HUES64 (cell line): ENCODE data around the gene RBPMS2.
"Not testable (repeated sequence)": the region's sequence is repeated elsewhere in the genome, so short reads cannot be mapped to it uniquely, and the experiment has no call there.

Experiments used
- H3K27ac ChIP-seq: 2 replicates; pipeline ENCODE4 v1.7.0; 2013; ENCODE audit warnings: low read depth, low read length, inconsistent platforms
- H3K27me3 ChIP-seq: 2 replicates; pipeline ENCODE4 v1.6.1; 2013; ENCODE audit warnings: mild to moderate bottlenecking, low read length; ENCODE audit not compliant: insufficient read depth
- H3K36me3 ChIP-seq: 2 replicates; pipeline ENCODE4 v1.6.1; 2013; ENCODE audit warnings: mild to moderate bottlenecking, low read length; ENCODE audit not compliant: insufficient read depth
- H3K4me1 ChIP-seq: 2 replicates; pipeline ENCODE4 v1.6.1; 2013; ENCODE audit warnings: mild to moderate bottlenecking, low read length, moderate library complexity; ENCODE audit not compliant: insufficient read depth
- H3K4me3 ChIP-seq: 2 replicates; pipeline ENCODE4 v1.5.1; 2013; ENCODE audit warnings: mild to moderate bottlenecking, low read length, moderate library complexity
- H3K9ac ChIP-seq: 2 replicates; pipeline ENCODE4 v1.6.1; 2013; ENCODE audit warnings: mild to moderate bottlenecking, low read depth, low read length
- H3K9me3 ChIP-seq: 2 replicates; pipeline ENCODE4 v1.6.1; 2013; ENCODE audit warnings: low read depth, low read length; ENCODE audit not compliant: insufficient read depth
- WGBS: fragments of 150-250, 120-280 bp; methylation state at CpG from one replicate; pipeline ENCODE4 v1.1.7; 2013; ENCODE audit warnings: missing lambda C conversion rate; 5-methylcytosine and 5-hydroxymethylcytosine counted together

RBPMS2 gene

GRCh38 chr15:64751464-64751863 lies 23.9 kb downstream of the RBPMS2 start:
- H3K9me3 ChIP-seq = no peaks in the 10 kb centered on the region
- 90% methylated on average over 13 of the region's 13 CpGs for WGBS
- H3K27ac ChIP-seq = no peak overlapping the region
- peaks cover 37% of the 10 kb centered on the region for H3K36me3 ChIP-seq
- no peaks in the 10 kb centered on the region for H3K27me3 ChIP-seq
- H3K9ac ChIP-seq = no peak overlapping the region
- H3K4me3 ChIP-seq = no peak overlapping the region
- peaks cover 10% of the 10 kb centered on the region for H3K4me1 ChIP-seq

- 67% methylated on average over 21 of the region's 21 CpGs for WGBS
- H3K9me3 ChIP-seq = no peaks in the 10 kb centered on the region
- peaks cover 10% of the 10 kb centered on the region for H3K4me1 ChIP-seq
- peak overlapping the region; percentile 35; the same call in 1 of the 2 replicates for H3K9ac ChIP-seq
- peaks cover 47% of the 10 kb centered on the region for H3K36me3 ChIP-seq
- H3K27me3 ChIP-seq = no peaks in the 10 kb centered on the region
- H3K27ac ChIP-seq = peak overlapping the region; percentile 61
- no peak overlapping the region for H3K4me3 ChIP-seq
Measured at GRCh38 chr15:64749999-64750657, 25.3 kb downstream of the RBPMS2 start.

- no peak overlapping the region for H3K27ac ChIP-seq
- no peaks in the 10 kb centered on the region for H3K27me3 ChIP-seq
- no peaks in the 10 kb centered on the region for H3K9me3 ChIP-seq
- H3K4me3 ChIP-seq = no peak overlapping the region
- 96% methylated on average over 11 of the region's 11 CpGs for WGBS
- peaks cover 47% of the 10 kb centered on the region for H3K36me3 ChIP-seq
- H3K4me1 ChIP-seq = peaks cover 10% of the 10 kb centered on the region
- H3K9ac ChIP-seq = no peak overlapping the region
Measured at GRCh38 chr15:64749167-64749566, 26.2 kb downstream of the RBPMS2 start.

- Histone ChIP-seq H3K9ac (no peak overlapping the region), H3K9me3 (no peaks in the 10 kb centered on the region), H3K4me3 (no peak overlapping the region), H3K36me3 (peaks cover 55% of the 10 kb centered on the region), H3K27ac (no peak overlapping the region), H3K27me3 (no peaks in the 10 kb centered on the region), H3K4me1 (peaks cover 10% of the 10 kb centered on the region)
- WGBS = 94% methylated on average over 9 of the region's 9 CpGs
Measured at GRCh38 chr15:64748251-64748650, 27.1 kb downstream of the RBPMS2 start.

GRCh38 chr15:64747578-64747977 lies 27.8 kb downstream of the RBPMS2 start:
- Histone ChIP-seq H3K36me3 (peaks cover 62% of the 10 kb centered on the region), H3K9ac (no peak overlapping the region)
- WGBS = 98% methylated on average over 9 of the region's 9 CpGs

GRCh38 chr15:64746921-64747320 lies 28.5 kb downstream of the RBPMS2 start:
- Histone ChIP-seq H3K9ac (no peak overlapping the region), H3K4me1 (peaks cover 10% of the 10 kb centered on the region), H3K9me3 (no peaks in the 10 kb centered on the region), H3K27me3 (no peaks in the 10 kb centered on the region), H3K36me3 (peaks cover 69% of the 10 kb centered on the region), H3K27ac (no peak overlapping the region), H3K4me3 (no peak overlapping the region)
- 97% methylated on average over 7 of the region's 7 CpGs for WGBS

More at GRCh38 chr15:64747578-64747977, 27.8 kb downstream of the RBPMS2 start:
- no peak overlapping the region for H3K4me3 ChIP-seq
- H3K27ac ChIP-seq = no peak overlapping the region
- H3K9me3 ChIP-seq = no peaks in the 10 kb centered on the region
- no peaks in the 10 kb centered on the region for H3K27me3 ChIP-seq
- peaks cover 10% of the 10 kb centered on the region for H3K4me1 ChIP-seq

GRCh38 chr15:64746356-64746755 lies 29.0 kb downstream of the RBPMS2 start:
- no peak overlapping the region for H3K27ac ChIP-seq
- no peak overlapping the region for H3K4me3 ChIP-seq
- peaks cover 10% of the 10 kb centered on the region for H3K4me1 ChIP-seq
- H3K9ac ChIP-seq = no peak overlapping the region
- H3K9me3 ChIP-seq = no peaks in the 10 kb centered on the region
- H3K36me3 ChIP-seq = peaks cover 70% of the 10 kb centered on the region
- WGBS = 95% methylated on average over 5 of the region's 5 CpGs
- no peaks in the 10 kb centered on the region for H3K27me3 ChIP-seq

- no peak overlapping the region for H3K4me3 ChIP-seq
- H3K9ac ChIP-seq = no peak overlapping the region
- peaks cover 84% of the 10 kb centered on the region for H3K36me3 ChIP-seq
- H3K27me3 ChIP-seq = no peaks in the 10 kb centered on the region
- 92% methylated on average over 10 of the region's 11 CpGs for WGBS
- no peaks in the 10 kb centered on the region for H3K4me1 ChIP-seq
- H3K27ac ChIP-seq = 0 out of 2 replicates have a peak overlapping the region, but pooled peaks have one; percentile 35
- H3K9me3 ChIP-seq = no peaks in the 10 kb centered on the region
Measured at GRCh38 chr15:64743691-64744090, 31.7 kb downstream of the RBPMS2 start.

- Histone ChIP-seq H3K4me3 (no peak overlapping the region), H3K9me3 (no peaks in the 10 kb centered on the region), H3K4me1 (no peaks in the 10 kb centered on the region), H3K27me3 (no peaks in the 10 kb centered on the region), H3K27ac (0 out of 2 replicates have a peak overlapping the region, but pooled peaks have one; percentile 35), H3K36me3 (peaks cover 81% of the 10 kb centered on the region), H3K9ac (no peak overlapping the region)
- WGBS = 94% methylated on average over 13 of the region's 13 CpGs
Measured at GRCh38 chr15:64742921-64743320, 32.5 kb downstream of the RBPMS2 start.

- no peaks in the 10 kb centered on the region for H3K4me1 ChIP-seq
- no peaks in the 10 kb centered on the region for H3K9me3 ChIP-seq
- H3K4me3 ChIP-seq = no peak overlapping the region
- H3K27me3 ChIP-seq = no peaks in the 10 kb centered on the region
- WGBS = 94% methylated on average over 8 of the region's 8 CpGs
- no peak overlapping the region for H3K27ac ChIP-seq
- H3K36me3 ChIP-seq = peaks cover 76% of the 10 kb centered on the region
- H3K9ac ChIP-seq = no peak overlapping the region
Measured at GRCh38 chr15:64742385-64742784, 33.0 kb downstream of the RBPMS2 start.

GRCh38 chr15:64741708-64742107 lies 33.7 kb downstream of the RBPMS2 start:
- H3K4me1 ChIP-seq, H3K27me3 ChIP-seq, H3K9me3 ChIP-seq, H3K4me3 ChIP-seq, H3K9ac ChIP-seq, H3K27ac ChIP-seq: not testable (repeated sequence)
- WGBS = 93% methylated on average over 16 of the region's 16 CpGs
- peaks cover 69% of the 10 kb centered on the region for H3K36me3 ChIP-seq
